Breast epithelium (tissue), 4 donors: ENCODE data around the gene MBD5. TPM values are rescaled to one million over a fixed set of nuclear protein-coding genes. Genes with fewer than 3 reads are reported as not detected.

Experiments
- DNase-seq, 2 donors: peaks; one replicate each; pipeline ENCODE4 v3.0.0-alpha.2; 2019; ENCODE audit warnings: low spot score in 2 of 2
- H3K27ac ChIP-seq, 2 donors: fragments of 200-600 bp; sonication (generic) in 1 of 2; one replicate each; pipeline ENCODE4 v1.5.1; 2016 to 2019; ENCODE audit warnings: mild to moderate bottlenecking in 1 of 2
- H3K27me3 ChIP-seq, 2 donors: fragments of 200-600 bp; sonication (generic) in 1 of 2; one replicate each; pipeline versions ENCODE4 v1.5.1 to v1.6.0; 2017 to 2019; ENCODE audit warnings: control low read depth in 1 of 2, mild to moderate bottlenecking in 1 of 2
- H3K36me3 ChIP-seq: fragments of 200-600 bp; one replicate; pipeline ENCODE4 v1.5.1; 2019
- H3K4me1 ChIP-seq, 2 donors: fragments of 200-600 bp; sonication (generic); one replicate each; pipeline ENCODE4 v1.5.1; 2016 to 2019; ENCODE audit warnings: control low read depth in 1 of 2
- H3K4me3 ChIP-seq, 3 donors: fragments of 200-600 bp; sonication (generic); 1 replicate in 2 of 3; 2 replicates in 1 of 3; pipeline ENCODE4 v1.5.1; 2016 to 2019; ENCODE audit warnings: mild to moderate bottlenecking in 3 of 3, moderate library complexity in 2 of 3
- H3K9me3 ChIP-seq, 2 donors: fragments of 200-600 bp; sonication (generic) in 1 of 2; one replicate each; pipeline ENCODE4 v1.5.1; 2016 to 2019; ENCODE audit warnings: control low read depth in 1 of 2
- POLR2A ChIP-seq: fragments of 450-650 bp; IDR thresholded peaks from one replicate; pipeline ENCODE4 v1.6.1; 2016; ENCODE audit warnings: antibody characterized with exemption, mild to moderate bottlenecking, moderate library complexity
- POLR2AphosphoS5 ChIP-seq, 3 donors: sonication (generic); formaldehyde crosslinking; IDR thresholded peaks; one replicate each; pipeline ENCODE4 v1.6.1; 2017; ENCODE audit warnings: antibody characterized with exemption in 3 of 3
- intact Hi-C: fragments of 100-400 bp; cut with DNase I; formaldehyde crosslinking; loops from one replicate; pipeline ENCODE4 v1.15.1; 2023; ENCODE audit warnings: low total_unique reads
- total RNA-seq, 3 donors: library from RNA; depleted of rRNA; stranded (reverse); fragments of >200 nt; gene quantifications; one replicate each; pipeline ENCODE4 v1.1.0, GENCODE V29; 2016
- TF ChIP-seq, protein P1 (sequence below), 3 donors: fragments of 450-650 bp; IDR thresholded peaks; one replicate each; pipeline ENCODE4 v1.5.1; 2016 to 2017; ENCODE audit warnings: antibody characterized with exemption in 3 of 3, mild to moderate bottlenecking in 3 of 3, moderate library complexity in 3 of 3

Gene MBD5
- total RNA-seq, 3 donors from 2014 or later = 24.0 to 63.8 (median 40.3) TPM

DNA sequence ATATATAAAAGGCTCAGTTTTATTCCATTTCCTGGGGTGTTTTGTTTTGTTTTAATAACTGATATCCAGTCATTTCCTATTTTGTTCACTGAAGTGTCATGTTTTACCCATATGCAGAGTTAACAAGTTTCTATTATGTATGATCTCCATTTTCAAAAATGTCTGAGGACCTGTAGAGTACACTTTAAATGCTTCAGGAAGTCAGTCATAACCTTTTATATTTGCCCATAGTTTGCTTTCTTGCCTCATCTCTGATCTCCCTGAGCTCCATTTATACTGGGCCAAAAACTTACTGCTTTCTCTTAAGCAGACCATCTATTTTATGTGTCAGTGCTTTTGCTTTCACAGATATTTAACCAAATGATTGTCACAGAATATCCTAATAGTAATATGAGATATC, 278.7 kb downstream of the MBD5 start:
- no peak overlapping the region for H3K27ac ChIP-seq
- TF ChIP-seq POLR2A = no peak
- TF ChIP-seq, protein P1, sequence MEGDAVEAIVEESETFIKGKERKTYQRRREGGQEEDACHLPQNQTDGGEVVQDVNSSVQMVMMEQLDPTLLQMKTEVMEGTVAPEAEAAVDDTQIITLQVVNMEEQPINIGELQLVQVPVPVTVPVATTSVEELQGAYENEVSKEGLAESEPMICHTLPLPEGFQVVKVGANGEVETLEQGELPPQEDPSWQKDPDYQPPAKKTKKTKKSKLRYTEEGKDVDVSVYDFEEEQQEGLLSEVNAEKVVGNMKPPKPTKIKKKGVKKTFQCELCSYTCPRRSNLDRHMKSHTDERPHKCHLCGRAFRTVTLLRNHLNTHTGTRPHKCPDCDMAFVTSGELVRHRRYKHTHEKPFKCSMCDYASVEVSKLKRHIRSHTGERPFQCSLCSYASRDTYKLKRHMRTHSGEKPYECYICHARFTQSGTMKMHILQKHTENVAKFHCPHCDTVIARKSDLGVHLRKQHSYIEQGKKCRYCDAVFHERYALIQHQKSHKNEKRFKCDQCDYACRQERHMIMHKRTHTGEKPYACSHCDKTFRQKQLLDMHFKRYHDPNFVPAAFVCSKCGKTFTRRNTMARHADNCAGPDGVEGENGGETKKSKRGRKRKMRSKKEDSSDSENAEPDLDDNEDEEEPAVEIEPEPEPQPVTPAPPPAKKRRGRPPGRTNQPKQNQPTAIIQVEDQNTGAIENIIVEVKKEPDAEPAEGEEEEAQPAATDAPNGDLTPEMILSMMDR (IDR thresholded peaks at IDR 0.05) = no peak
- no peak for TF ChIP-seq POLR2AphosphoS5 (IDR thresholded peaks at IDR 0.05)
- no peak overlapping the region for H3K4me3 ChIP-seq
- H3K36me3 ChIP-seq = no peaks in the 10 kb centered on the region
- H3K4me1 ChIP-seq = no peaks in the 10 kb centered on the region
- intact Hi-C loops = no loop called here
- DNase-seq = no peak
- H3K9me3 ChIP-seq = no peaks in the 10 kb centered on the region
- no peaks in the 10 kb centered on the region for H3K27me3 ChIP-seq

DNA sequence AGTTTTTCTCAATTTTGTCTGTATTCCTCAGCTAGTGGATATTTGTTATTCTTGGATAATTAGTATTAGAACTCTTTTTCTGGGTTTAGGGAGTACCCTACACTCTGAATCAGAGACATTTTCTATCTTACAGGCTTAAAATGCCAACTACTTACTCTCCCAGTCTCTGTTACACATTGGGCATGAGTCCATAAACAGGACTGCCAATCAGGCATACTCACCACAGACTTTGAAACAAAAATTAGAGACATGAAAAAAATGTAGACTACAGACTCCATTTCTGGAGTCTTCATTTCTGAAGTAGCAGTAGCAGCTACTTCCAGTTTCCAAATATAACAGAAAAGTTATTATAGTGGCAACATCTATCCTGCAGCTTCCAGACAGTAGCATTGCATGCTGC, 279.7 kb downstream of the MBD5 start:
- no peaks in the 10 kb centered on the region for H3K4me1 ChIP-seq
- intact Hi-C loops = no loop called here
- H3K4me3 ChIP-seq = no peak overlapping the region
- H3K36me3 ChIP-seq = no peaks in the 10 kb centered on the region
- no peak overlapping the region for H3K27ac ChIP-seq
- TF ChIP-seq, protein P1 (IDR thresholded peaks at IDR 0.05) = no peak
- TF ChIP-seq POLR2AphosphoS5 (IDR thresholded peaks at IDR 0.05) = no peak
- no peak for TF ChIP-seq POLR2A
- no peak for DNase-seq
- no peaks in the 10 kb centered on the region for H3K9me3 ChIP-seq
- H3K27me3 ChIP-seq = no peaks in the 10 kb centered on the region

DNA sequence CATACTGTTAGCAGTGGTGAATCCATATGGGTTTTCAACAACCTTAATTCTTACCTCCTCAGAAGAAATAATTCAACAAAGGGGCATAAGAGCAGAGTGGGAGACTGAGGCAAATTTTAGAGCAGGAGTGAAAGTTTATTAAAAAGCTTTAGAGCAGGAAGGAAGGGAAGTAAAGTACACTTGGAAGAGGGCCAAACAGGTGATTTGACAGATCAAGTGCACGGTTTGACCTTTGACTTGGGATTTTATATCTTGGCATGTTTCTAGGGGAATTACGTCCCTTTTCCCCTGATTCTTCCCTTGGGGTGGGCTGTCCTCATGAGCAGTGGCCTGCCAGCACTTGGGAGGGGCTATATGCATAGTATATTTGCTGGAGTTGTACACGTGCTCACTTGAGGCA, 280.5 kb downstream of the MBD5 start:
- TF ChIP-seq POLR2AphosphoS5 (IDR thresholded peaks at IDR 0.05) = no peak
- TF ChIP-seq POLR2A = no peak
- TF ChIP-seq, protein P1 (IDR thresholded peaks at IDR 0.05) = no peak
- no peaks in the 10 kb centered on the region for H3K9me3 ChIP-seq
- no peaks in the 10 kb centered on the region for H3K4me1 ChIP-seq
- no peaks in the 10 kb centered on the region for H3K27me3 ChIP-seq
- H3K4me3 ChIP-seq = no peak overlapping the region
- DNase-seq = no peak
- intact Hi-C loops = no loop called here
- no peaks in the 10 kb centered on the region for H3K36me3 ChIP-seq
- no peak overlapping the region for H3K27ac ChIP-seq

DNA sequence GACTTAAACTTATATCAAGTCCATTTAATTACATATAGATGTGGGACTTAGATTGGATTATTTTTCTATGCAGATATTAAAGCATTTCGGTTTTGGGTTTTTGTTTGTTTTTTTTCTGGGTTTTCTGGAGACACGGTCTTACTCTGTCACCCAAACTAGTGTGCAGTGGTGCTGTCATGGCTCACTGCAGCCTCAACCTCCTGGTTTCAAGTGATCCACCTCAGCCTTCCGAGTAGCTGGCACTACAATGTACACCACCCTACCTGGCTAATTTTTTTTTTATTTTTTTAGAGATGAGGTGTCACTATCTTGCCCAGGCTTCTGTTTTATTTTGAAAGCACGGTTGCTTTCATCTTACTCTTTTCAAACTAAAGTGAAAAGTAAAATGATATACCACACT, 281.6 kb downstream of the MBD5 start:
- no peak for TF ChIP-seq POLR2A
- TF ChIP-seq, protein P1 (IDR thresholded peaks at IDR 0.05) = no peak
- TF ChIP-seq POLR2AphosphoS5 (IDR thresholded peaks at IDR 0.05) = no peak
- DNase-seq = no peak
- no peaks in the 10 kb centered on the region for H3K36me3 ChIP-seq
- H3K27ac ChIP-seq = no peak overlapping the region
- H3K4me1 ChIP-seq = no peaks in the 10 kb centered on the region
- H3K4me3 ChIP-seq = no peak overlapping the region
- no peaks in the 10 kb centered on the region for H3K9me3 ChIP-seq
- intact Hi-C loops = no loop called here
- no peaks in the 10 kb centered on the region for H3K27me3 ChIP-seq

DNA sequence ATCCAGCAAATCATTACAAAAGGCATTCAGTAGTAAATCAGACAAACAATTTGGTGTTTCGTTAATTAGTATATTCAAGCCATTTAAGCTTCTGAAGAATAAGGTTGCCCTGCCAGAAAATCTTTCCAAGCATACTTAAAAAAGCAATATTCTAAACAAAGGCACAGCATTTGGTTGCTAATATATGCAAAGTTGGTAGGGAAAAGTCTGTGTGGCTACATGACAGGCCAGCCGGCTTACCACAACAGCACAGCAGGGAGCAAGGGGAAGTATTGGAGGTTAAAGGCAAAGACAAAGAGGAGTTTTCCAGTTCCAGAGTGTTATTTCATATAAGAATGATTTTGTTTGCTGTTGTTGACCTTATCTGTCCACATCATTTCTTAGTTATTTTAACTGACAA, 282.3 kb downstream of the MBD5 start:
- H3K4me1 ChIP-seq = no peaks in the 10 kb centered on the region
- no peaks in the 10 kb centered on the region for H3K36me3 ChIP-seq
- no peaks in the 10 kb centered on the region for H3K9me3 ChIP-seq
- TF ChIP-seq POLR2AphosphoS5 (IDR thresholded peaks at IDR 0.05) = no peak
- no peak for TF ChIP-seq POLR2A
- TF ChIP-seq, protein P1 (IDR thresholded peaks at IDR 0.05) = no peak
- intact Hi-C loops = no loop called here
- no peak overlapping the region for H3K27ac ChIP-seq
- DNase-seq = no peak
- H3K27me3 ChIP-seq = no peaks in the 10 kb centered on the region
- H3K4me3 ChIP-seq = no peak overlapping the region
